ENCODE data around the gene CREB3L1.
A peak's percentile ranks its signal among the peaks of the same experiment; 100 is the strongest.

Gene CREB3L1

GRCh38 chr11:46321757-46322156, 44.3 kb downstream of the CREB3L1 start:
- DNase-seq: no peak
- H3K4me3 ChIP-seq (ENCODE audit: low read depth, low read length): no peak overlapping the region
- no peaks in the 10 kb centered on the region for H3K9me3 ChIP-seq (ENCODE audit: severe bottlenecking)
- no peak overlapping the region for H3K27ac ChIP-seq
- no peaks in the 10 kb centered on the region for H3K36me3 ChIP-seq
- H3K27me3 ChIP-seq (ENCODE audit: insufficient read depth, low read depth, severe bottlenecking): no peaks in the 10 kb centered on the region
- no peak for TF ChIP-seq CTCF (IDR thresholded peaks at IDR 0.05; ENCODE audit: low read depth, low read length)

GRCh38 chr11:46322759-46323158, 45.3 kb downstream of the CREB3L1 start:
- peak; percentile 50; the same call in 1 of the 2 replicates for TF ChIP-seq CTCF (IDR thresholded peaks at IDR 0.05; ENCODE audit: low read depth, low read length)
- H3K27ac ChIP-seq: no peak overlapping the region
- no peaks in the 10 kb centered on the region for H3K9me3 ChIP-seq (ENCODE audit: severe bottlenecking)
- DNase-seq: peak; percentile 44
- no peaks in the 10 kb centered on the region for H3K36me3 ChIP-seq
- H3K27me3 ChIP-seq (ENCODE audit: insufficient read depth, low read depth, severe bottlenecking): no peaks in the 10 kb centered on the region
- H3K4me3 ChIP-seq (ENCODE audit: low read depth, low read length): no peak overlapping the region

GRCh38 chr11:46326813-46327416, 49.5 kb downstream of the CREB3L1 start:
- Histone ChIP-seq H3K27ac (no peak overlapping the region), H3K4me3 (ENCODE audit: low read depth, low read length) (no peak overlapping the region), H3K27me3 (ENCODE audit: insufficient read depth, low read depth, severe bottlenecking) (no peaks in the 10 kb centered on the region), H3K36me3 (no peaks in the 10 kb centered on the region), H3K9me3 (ENCODE audit: severe bottlenecking) (no peaks in the 10 kb centered on the region)
- no peak for DNase-seq
- no peak for TF ChIP-seq CTCF (IDR thresholded peaks at IDR 0.05; ENCODE audit: low read depth, low read length)

GRCh38 chr11:46327829-46328228, 50.4 kb downstream of the CREB3L1 start:
- DNase-seq: no peak
- Histone ChIP-seq H3K9me3 (ENCODE audit: severe bottlenecking) (no peaks in the 10 kb centered on the region), H3K27me3 (ENCODE audit: insufficient read depth, low read depth, severe bottlenecking) (no peaks in the 10 kb centered on the region), H3K4me3 (ENCODE audit: low read depth, low read length) (no peak overlapping the region), H3K27ac (no peak overlapping the region), H3K36me3 (no peaks in the 10 kb centered on the region)
- TF ChIP-seq CTCF (IDR thresholded peaks at IDR 0.05; ENCODE audit: low read depth, low read length): no peak

- Histone ChIP-seq H3K36me3 (no peaks in the 10 kb centered on the region), H3K4me3 (ENCODE audit: low read depth, low read length) (peak overlapping the region; percentile 29), H3K27ac (peak overlapping the region; percentile 89), H3K9me3 (ENCODE audit: severe bottlenecking) (no peaks in the 10 kb centered on the region), H3K27me3 (ENCODE audit: insufficient read depth, low read depth, severe bottlenecking) (no peaks in the 10 kb centered on the region)
- no peak for TF ChIP-seq CTCF (IDR thresholded peaks at IDR 0.05; ENCODE audit: low read depth, low read length)
- no peak for DNase-seq
Measured at GRCh38 chr11:46330154-46330553, 52.7 kb downstream of the CREB3L1 start.
